ENCODE results near the gene ALPL. TPM values are rescaled to one million over a fixed set of nuclear protein-coding genes. Genes with fewer than 3 reads are reported as not detected.

The ALPL gene
- total and polyA plus RNA-seq, 10 of the 15 experiments (the other 5 are each of a cell fraction or from before 2014, with no cell fraction given) = 0.07 to 0.59 (median 0.31) TPM; not detected in 2

DNA sequence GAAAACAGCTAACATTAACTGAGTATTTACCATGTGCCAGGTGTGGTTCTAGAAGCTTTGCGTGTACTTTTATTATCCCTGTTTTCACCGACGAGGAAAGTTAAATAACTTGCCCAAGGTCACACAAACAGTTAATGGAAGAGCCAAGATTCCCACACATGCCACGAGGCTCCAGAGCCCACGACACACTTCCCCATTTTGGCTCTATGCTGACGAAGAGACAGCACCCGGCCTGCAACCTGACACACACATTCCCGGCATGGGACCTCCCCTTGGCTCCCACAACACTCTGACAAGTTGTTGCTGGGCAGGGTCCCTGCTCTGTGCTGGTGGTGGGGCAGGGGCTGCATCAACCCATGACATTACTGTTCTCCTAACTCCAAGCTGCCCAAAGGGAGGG is 107.1 kb downstream of the ALPL start:
- Histone ChIP-seq H3K9me3 (replicated peaks; ENCODE audit: control insufficient read depth, insufficient read depth, low read length) (no peaks in the 10 kb centered on the region), H3K27me3 (replicated peaks in 1 of 2; ENCODE audit: control insufficient read depth in 2 of 2, insufficient read depth in 2 of 2, low read length in 1 of 2) (no peaks in the 10 kb centered on the region), H3K36me3 (ENCODE audit: control insufficient read depth in 2 of 2, insufficient read depth in 2 of 2, low read length in 1 of 2) (no peaks in the 10 kb centered on the region), H4K20me1 (ENCODE audit: control insufficient read depth, insufficient read depth) (no peaks in the 10 kb centered on the region), H3K9ac (ENCODE audit: control insufficient read depth, insufficient read depth, low read length) (no peak overlapping the region), H3K4me1 (ENCODE audit: control insufficient read depth, insufficient read depth, low read length) (no peaks in the 10 kb centered on the region; the same call in 1 of the 2 replicates), H3K79me2 (ENCODE audit: control insufficient read depth, insufficient read depth, low read length) (no peaks in the 10 kb centered on the region), H3K4me3 (no peak overlapping the region), H3K4me2 (ENCODE audit: control insufficient read depth, insufficient read depth) (no peak overlapping the region), H3K27ac (ENCODE audit: control insufficient read depth, insufficient read depth) (no peak overlapping the region), H2AFZ (ENCODE audit: control insufficient read depth, low read depth, low read length) (no peak overlapping the region)
- POLR2A ChIA-PET = no interaction called here
- TF ChIP-seq SPI1 (IDR thresholded peaks at IDR 0.05; ENCODE audit: borderline replicate concordance, insufficient read depth, low read depth, low read length) (peak; percentile 52; the same call in 1 of the 2 replicates), HSF1 (IDR thresholded peaks at IDR 0.05; ENCODE audit: low read depth, low read length) (no peak)
- in situ Hi-C loops (cut with MboI) (no loop called here), intact Hi-C loops (cut with micrococcal nuclease; ENCODE audit: unreplicated experiment) (no loop called here)
- ATAC-seq (no peak), FAIRE-seq (no peak), DNase-seq (ENCODE audit: low read depth, low spot score) (no peak)
- SMC1A ChIA-PET (ENCODE audit: uncharacterized antibody, unreplicated experiment) = no interaction called here
- RAD21 ChIA-PET (ENCODE audit: unreplicated experiment) = no interaction called here
- 21% methylated on average over 8 of the region's 8 CpGs for WGBS (ENCODE audit: insufficient coverage, insufficient replicate concordance, low lambda C conversion rate, missing lambda C conversion rate)
- CTCF ChIA-PET = no interaction called here
- no TSS peak for BruUV-seq (replicated peaks)

- H3K4me1 ChIP-seq (ENCODE audit: control insufficient read depth, insufficient read depth, low read length) = no peaks in the 10 kb centered on the region; the same call in 1 of the 2 replicates
- no peaks in the 10 kb centered on the region for H3K79me2 ChIP-seq (ENCODE audit: control insufficient read depth, insufficient read depth, low read length)
- no peak overlapping the region for H3K9ac ChIP-seq (ENCODE audit: control insufficient read depth, insufficient read depth, low read length)
- RAD21 ChIA-PET (ENCODE audit: unreplicated experiment) = no interaction called here
- SMC1A ChIA-PET (ENCODE audit: uncharacterized antibody, unreplicated experiment) = no interaction called here
- no peak for FAIRE-seq
- 41% methylated on average over 16 of the region's 16 CpGs for WGBS (ENCODE audit: insufficient coverage, insufficient replicate concordance, low lambda C conversion rate, missing lambda C conversion rate)
- H3K9me3 ChIP-seq (replicated peaks; ENCODE audit: control insufficient read depth, insufficient read depth, low read length) = no peaks in the 10 kb centered on the region
- CTCF ChIA-PET = no interaction called here
- no peak overlapping the region for H3K4me2 ChIP-seq (ENCODE audit: control insufficient read depth, insufficient read depth)
- H3K27me3 ChIP-seq (replicated peaks in 1 of 2; ENCODE audit: control insufficient read depth in 2 of 2, insufficient read depth in 2 of 2, low read length in 1 of 2) = peaks cover 1 to 2% of the 10 kb centered on the region in 2 experiments; a peak in 1 of 4 replicates
- in situ Hi-C loops (cut with MboI) (no loop called here), intact Hi-C loops (cut with micrococcal nuclease; ENCODE audit: unreplicated experiment) (no loop called here)
- no peak for DNase-seq (ENCODE audit: low read depth, low spot score)
- H2AFZ ChIP-seq (ENCODE audit: control insufficient read depth, low read depth, low read length) = no peak overlapping the region
- H3K27ac ChIP-seq (ENCODE audit: control insufficient read depth, insufficient read depth) = no peak overlapping the region
- H3K4me3 ChIP-seq = no peak overlapping the region
- no peaks in the 10 kb centered on the region for H3K36me3 ChIP-seq (ENCODE audit: control insufficient read depth in 2 of 2, insufficient read depth in 2 of 2, low read length in 1 of 2)
- H4K20me1 ChIP-seq (ENCODE audit: control insufficient read depth, insufficient read depth) = no peaks in the 10 kb centered on the region
- BruUV-seq (replicated peaks) = no TSS peak
- POLR2A ChIA-PET = no interaction called here
- ATAC-seq = no peak
- TF ChIP-seq, protein P1, sequence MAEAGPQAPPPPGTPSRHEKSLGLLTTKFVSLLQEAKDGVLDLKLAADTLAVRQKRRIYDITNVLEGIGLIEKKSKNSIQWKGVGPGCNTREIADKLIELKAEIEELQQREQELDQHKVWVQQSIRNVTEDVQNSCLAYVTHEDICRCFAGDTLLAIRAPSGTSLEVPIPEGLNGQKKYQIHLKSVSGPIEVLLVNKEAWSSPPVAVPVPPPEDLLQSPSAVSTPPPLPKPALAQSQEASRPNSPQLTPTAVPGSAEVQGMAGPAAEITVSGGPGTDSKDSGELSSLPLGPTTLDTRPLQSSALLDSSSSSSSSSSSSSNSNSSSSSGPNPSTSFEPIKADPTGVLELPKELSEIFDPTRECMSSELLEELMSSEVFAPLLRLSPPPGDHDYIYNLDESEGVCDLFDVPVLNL (IDR thresholded peaks at IDR 0.05; ENCODE audit: low read depth, low read length) = no peak
- TF ChIP-seq NFIC (IDR thresholded peaks at IDR 0.05; ENCODE audit: low read depth, low read length) (no peak), ZNF24 (IDR thresholded peaks at IDR 0.05) (no peak), PRDM15 (CRISPR knock-in tag; IDR thresholded peaks at IDR 0.05) (no peak), RELB (IDR thresholded peaks at IDR 0.05; ENCODE audit: low read depth) (no peak), POLR2AphosphoS2 (IDR thresholded peaks at IDR 0.05; ENCODE audit: low read depth, low read length) (no peak)
These were observed 108.0 kb downstream of the ALPL start for GRCh38 chr1:21617126-21617738.

Measured in GM12878 (cell line).